Activated naive CD8-positive, alpha-beta T cell treated with anti-CD3 and anti-CD28 coated beads, Interleukin-2, amount 10 ng/mL, durations not matched to agents 7 days and 5 days (primary cell): Measurements from ENCODE around the gene BLACAT1. TPM values are rescaled to one million over a fixed set of nuclear protein-coding genes. Genes with fewer than 3 reads are reported as not detected.
"Not testable (repeated sequence)": the region's sequence is repeated elsewhere in the genome, so short reads cannot be mapped to it uniquely, and the experiment has no call there.

Experiments
- ATAC-seq: fragments of 150-1000 bp; cut with Tn5 transposase; one replicate; pipeline ENCODE4 v1.10.0; 2021; ENCODE audit warnings: low read depth, moderate library complexity
- POLR2A ChIA-PET: fragments of 350-600 bp; sonication (Branson Sonifier 250); formaldehyde crosslinking; loops from one replicate; lab custom pipeline; 2021; ENCODE audit warnings: antibody characterized with exemption; lab: Charles Lee
- DNase-seq: peaks from one replicate; pipeline ENCODE4 v3.0.0; 2021
- H3K27ac Mint-ChIP-seq: one replicate; pipeline ENCODE4 v1.8.0; 2022; ENCODE audit warnings: mild to moderate bottlenecking, mixed read lengths
- H3K27me3 Mint-ChIP-seq: one replicate; pipeline ENCODE4 v1.8.0; 2022; ENCODE audit warnings: mild to moderate bottlenecking, moderate library complexity, mixed read lengths
- H3K36me3 Mint-ChIP-seq: one replicate; pipeline ENCODE4 v1.8.0; 2021; ENCODE audit warnings: mild to moderate bottlenecking, mixed read lengths
- H3K4me1 Mint-ChIP-seq: one replicate; pipeline ENCODE4 v1.8.0; 2021; ENCODE audit warnings: mixed read lengths
- H3K4me3 Mint-ChIP-seq: one replicate; pipeline ENCODE4 v1.8.0; 2022; ENCODE audit warnings: mild to moderate bottlenecking, moderate library complexity, mixed read lengths
- H3K9me3 Mint-ChIP-seq: one replicate; pipeline ENCODE4 v1.8.0; 2021; ENCODE audit warnings: mixed read lengths
- total RNA-seq, 2 experiments: library from RNA; stranded (reverse); gene quantifications; one replicate each; pipeline ENCODE4 v1.2.3, GENCODE V29; 2021

The BLACAT1 gene
- total RNA-seq, 2 experiments from 2014 or later, result 0.51 to 0.83 TPM

DNA sequence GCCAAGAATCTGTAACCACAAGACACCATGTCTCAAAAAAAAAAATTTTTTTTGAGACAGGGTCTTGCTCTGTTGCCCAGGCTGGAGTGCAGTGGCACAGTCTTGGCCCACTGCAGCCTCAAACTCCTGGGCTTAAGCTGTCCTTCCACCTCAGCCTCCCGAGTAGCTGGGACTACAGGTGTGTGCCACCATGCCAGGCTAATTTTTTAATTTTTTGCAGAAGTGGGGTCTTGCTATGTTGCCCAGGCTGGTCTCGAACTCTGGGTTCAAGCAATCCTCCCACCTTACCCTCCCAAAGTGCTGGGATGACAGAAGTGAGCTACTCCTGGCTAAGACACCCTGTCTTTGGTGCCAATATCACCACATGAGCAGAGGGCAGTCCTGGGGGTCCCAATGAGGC lies 23.1 kb upstream of the BLACAT1 start:
- Mint-ChIP-seq H3K27me3 (peaks cover 29% of the 10 kb centered on the region), H3K9me3 (peaks cover 19% of the 10 kb centered on the region), H3K4me1 (peaks cover 27% of the 10 kb centered on the region)
- H3K4me3 Mint-ChIP-seq, H3K27ac Mint-ChIP-seq, ATAC-seq, POLR2A ChIA-PET, H3K36me3 Mint-ChIP-seq, DNase-seq: not testable (repeated sequence)

DNA sequence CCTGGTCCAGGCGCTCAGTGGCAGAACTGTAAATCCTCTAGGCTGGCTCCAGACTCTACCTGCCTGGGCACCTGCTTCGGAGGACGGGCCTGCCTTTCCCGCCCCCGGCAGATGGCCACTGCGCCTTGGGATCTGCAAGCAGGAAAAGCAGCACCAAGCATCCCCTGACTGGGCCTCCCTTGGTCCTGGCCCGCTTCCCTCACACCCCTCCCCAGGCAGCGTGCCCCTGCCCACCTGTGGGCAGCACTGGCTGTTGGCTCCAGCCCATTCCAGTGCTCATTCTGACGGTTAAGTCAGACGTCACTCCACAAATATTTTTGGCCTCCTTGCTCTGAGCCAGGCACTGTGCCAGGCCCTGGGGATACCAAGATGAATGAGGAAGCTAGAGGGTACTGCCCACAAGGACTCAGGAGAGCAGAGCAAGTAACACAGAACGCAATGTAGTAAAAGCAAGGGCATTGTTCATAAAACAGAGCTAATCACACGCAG lies 22.0 kb upstream of the BLACAT1 start:
- Mint-ChIP-seq H3K36me3 (peaks cover 7% of the 10 kb centered on the region), H3K4me1 (peaks cover 25% of the 10 kb centered on the region), H3K4me3 (no peak overlapping the region), H3K9me3 (peaks cover 19% of the 10 kb centered on the region), H3K27ac (no peak overlapping the region), H3K27me3 (peaks cover 25% of the 10 kb centered on the region)
- ATAC-seq, result no peak
- POLR2A ChIA-PET, result no interaction called here
- no peak for DNase-seq

DNA sequence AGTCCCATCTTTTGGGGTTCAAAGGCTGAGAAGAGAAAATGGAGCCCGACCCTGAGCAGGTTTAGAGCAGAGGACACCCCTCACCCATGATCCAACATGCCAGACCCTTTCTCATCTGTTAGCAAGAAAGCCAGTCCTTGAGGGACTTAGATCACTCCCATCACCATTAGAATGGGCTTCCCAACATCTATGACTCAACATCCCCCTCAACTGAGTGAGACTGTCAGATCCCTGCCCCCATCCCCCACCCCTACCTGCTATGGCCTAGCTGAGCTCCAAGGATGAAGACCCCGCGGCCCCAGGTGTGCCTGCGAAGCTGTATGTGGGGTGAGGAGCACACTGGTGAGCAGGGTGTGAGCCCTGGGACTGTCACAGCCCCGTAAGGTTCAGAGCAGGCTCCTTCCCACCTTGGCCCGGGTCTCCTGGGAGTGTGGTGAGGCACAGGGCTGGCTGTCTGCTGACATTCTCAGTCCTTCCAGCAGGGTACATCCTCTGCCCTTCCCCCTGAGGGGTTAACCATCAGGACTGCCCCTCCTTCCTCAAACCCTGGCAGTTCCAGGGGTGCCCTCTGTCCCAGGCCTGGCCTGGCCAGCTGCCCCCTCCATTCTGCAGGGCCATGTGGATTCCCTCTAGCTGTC lies 21.4 kb upstream of the BLACAT1 start:
- Mint-ChIP-seq H3K27ac (no peak overlapping the region), H3K9me3 (peaks cover 19% of the 10 kb centered on the region), H3K36me3 (peaks cover 7% of the 10 kb centered on the region), H3K4me1 (peaks cover 27% of the 10 kb centered on the region), H3K27me3 (peaks cover 24% of the 10 kb centered on the region), H3K4me3 (no peak overlapping the region)
- ATAC-seq (no peak), DNase-seq (no peak)
- POLR2A ChIA-PET, result no interaction called here

DNA sequence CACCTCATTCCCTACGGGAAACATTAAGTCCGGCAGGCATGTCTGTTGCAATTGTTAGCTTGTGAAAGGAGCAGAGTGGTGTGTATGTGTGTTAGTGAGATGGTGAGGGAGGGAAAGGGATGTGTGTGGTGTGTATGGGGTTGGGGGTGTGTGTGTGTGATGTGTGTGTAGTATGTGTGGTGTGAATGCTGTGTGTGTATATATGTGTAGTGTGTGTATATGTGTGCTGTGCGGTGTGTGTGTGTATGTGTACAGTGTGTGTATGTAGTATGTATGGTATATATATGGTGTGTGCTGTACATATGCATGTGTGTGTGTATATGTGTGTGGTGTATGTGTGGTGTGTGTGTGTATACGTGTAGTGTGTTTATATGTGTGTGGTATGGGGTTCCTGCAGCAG lies 20.8 kb upstream of the BLACAT1 start:
- ATAC-seq, result no peak
- Mint-ChIP-seq H3K9me3 (peaks cover 19% of the 10 kb centered on the region), H3K36me3 (peaks cover 7% of the 10 kb centered on the region), H3K27me3 (peaks cover 24% of the 10 kb centered on the region), H3K4me3 (no peak overlapping the region), H3K4me1 (peaks cover 21% of the 10 kb centered on the region), H3K27ac (no peak overlapping the region)
- POLR2A ChIA-PET, result no interaction called here
- DNase-seq, result no peak

DNA sequence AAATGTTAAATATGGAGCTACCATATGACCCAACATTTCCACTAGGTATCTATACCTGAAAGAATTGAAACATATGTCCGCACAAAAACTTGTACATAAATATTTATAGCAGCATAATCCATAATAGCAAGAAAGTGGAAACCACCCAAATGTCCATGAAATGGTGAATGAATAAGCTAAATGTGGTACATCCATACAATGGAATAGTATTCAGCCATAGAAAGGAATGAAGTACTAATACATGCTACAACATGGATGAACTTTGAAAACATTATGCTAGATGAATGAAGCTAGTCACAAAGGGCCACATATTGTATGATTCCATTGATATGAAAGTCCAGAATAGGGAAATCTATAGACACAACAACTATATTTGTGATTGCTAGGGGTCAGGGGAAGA lies 20.0 kb upstream of the BLACAT1 start:
- POLR2A ChIA-PET, result no interaction called here
- Mint-ChIP-seq H3K4me3 (no peak overlapping the region), H3K4me1 (peaks cover 14% of the 10 kb centered on the region), H3K36me3 (peaks cover 7% of the 10 kb centered on the region), H3K9me3 (peaks cover 19% of the 10 kb centered on the region), H3K27me3 (peaks cover 24% of the 10 kb centered on the region), H3K27ac (no peak overlapping the region)
- ATAC-seq, result no peak
- no peak for DNase-seq

DNA sequence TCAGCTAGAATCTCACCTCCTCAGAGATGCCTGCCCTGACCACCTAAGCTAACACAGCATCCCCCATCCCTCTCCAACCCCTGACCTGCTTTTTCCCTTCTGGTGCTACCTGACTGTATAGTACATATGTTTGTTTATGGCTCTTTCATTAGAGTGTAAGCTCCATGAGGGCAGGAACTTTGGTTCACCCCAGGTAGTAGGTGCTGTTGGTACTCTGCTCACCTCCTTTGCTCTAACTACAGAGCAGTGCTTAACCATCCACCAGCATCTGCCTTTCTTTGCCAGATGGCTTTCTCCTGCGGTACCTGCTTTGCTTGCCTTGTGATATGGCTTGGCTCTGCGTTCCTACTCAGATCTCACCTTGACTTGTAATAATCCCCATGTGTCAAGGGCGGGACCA lies 18.7 kb upstream of the BLACAT1 start:
- ATAC-seq, result no peak
- H3K4me1 Mint-ChIP-seq, result peaks cover 4% of the 10 kb centered on the region
- H3K27me3 Mint-ChIP-seq, result peaks cover 24% of the 10 kb centered on the region
- H3K27ac Mint-ChIP-seq, result no peak overlapping the region
- no peak overlapping the region for H3K4me3 Mint-ChIP-seq
- no peak for DNase-seq
- H3K9me3 Mint-ChIP-seq, result peaks cover 19% of the 10 kb centered on the region
- POLR2A ChIA-PET, result interaction anchor here (1.4 kb wide), 1 partner anchor 34 kb away, joined by 7 read pairs; no protein-coding TSS in a partner anchor
- H3K36me3 Mint-ChIP-seq, result peaks cover 7% of the 10 kb centered on the region

DNA sequence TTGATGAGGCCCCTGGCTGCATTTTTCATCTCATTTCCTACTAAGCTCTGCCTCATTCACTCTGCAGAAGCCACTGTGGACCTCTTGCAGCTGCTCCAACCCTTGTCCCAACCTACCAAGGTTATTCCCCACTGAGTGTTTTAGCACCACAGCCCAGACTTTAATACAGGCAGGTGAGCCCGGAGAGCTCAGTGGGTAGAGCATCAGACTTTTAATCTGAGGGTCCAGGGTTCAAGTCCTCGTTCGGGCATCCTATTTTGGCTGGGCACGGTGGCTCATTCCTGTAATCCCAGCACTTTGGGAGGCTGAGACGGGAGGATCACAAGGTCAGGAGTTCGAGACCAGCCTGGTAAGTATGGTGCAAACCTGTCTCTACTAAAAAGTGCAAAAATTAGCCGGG lies 18.1 kb upstream of the BLACAT1 start:
- H3K27ac Mint-ChIP-seq, result no peak overlapping the region
- DNase-seq (no peak), ATAC-seq (no peak)
- no peak overlapping the region for H3K4me3 Mint-ChIP-seq
- peaks cover 29% of the 10 kb centered on the region for H3K27me3 Mint-ChIP-seq
- peaks cover 3% of the 10 kb centered on the region for H3K4me1 Mint-ChIP-seq
- H3K36me3 Mint-ChIP-seq, result peaks cover 7% of the 10 kb centered on the region
- H3K9me3 Mint-ChIP-seq, result peaks cover 19% of the 10 kb centered on the region
- POLR2A ChIA-PET, result no interaction called here

DNA sequence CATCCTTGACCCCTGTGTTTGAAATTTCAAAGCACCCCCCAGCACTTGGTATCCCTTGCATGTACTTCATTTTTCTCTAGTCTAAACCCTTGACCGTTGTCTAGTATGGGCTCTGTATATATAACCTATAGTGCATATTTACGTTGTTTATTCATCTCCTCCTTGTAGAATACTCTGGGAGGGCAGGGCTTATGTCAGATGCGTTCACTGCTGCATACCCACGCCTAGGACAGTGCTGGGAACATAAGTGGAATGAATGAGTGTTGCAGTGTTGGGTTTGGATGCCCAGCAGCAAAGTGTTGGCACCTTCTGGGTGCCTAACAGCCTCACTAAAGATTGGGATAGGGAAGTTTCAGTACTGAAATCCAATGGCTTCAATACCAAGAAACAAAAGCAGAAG lies 17.6 kb upstream of the BLACAT1 start:
- Mint-ChIP-seq H3K36me3 (peaks cover 7% of the 10 kb centered on the region), H3K4me1 (peaks cover 3% of the 10 kb centered on the region), H3K27me3 (peaks cover 29% of the 10 kb centered on the region), H3K4me3 (no peak overlapping the region), H3K27ac (no peak overlapping the region), H3K9me3 (peaks cover 19% of the 10 kb centered on the region)
- POLR2A ChIA-PET, result no interaction called here
- ATAC-seq (no peak), DNase-seq (no peak)

DNA sequence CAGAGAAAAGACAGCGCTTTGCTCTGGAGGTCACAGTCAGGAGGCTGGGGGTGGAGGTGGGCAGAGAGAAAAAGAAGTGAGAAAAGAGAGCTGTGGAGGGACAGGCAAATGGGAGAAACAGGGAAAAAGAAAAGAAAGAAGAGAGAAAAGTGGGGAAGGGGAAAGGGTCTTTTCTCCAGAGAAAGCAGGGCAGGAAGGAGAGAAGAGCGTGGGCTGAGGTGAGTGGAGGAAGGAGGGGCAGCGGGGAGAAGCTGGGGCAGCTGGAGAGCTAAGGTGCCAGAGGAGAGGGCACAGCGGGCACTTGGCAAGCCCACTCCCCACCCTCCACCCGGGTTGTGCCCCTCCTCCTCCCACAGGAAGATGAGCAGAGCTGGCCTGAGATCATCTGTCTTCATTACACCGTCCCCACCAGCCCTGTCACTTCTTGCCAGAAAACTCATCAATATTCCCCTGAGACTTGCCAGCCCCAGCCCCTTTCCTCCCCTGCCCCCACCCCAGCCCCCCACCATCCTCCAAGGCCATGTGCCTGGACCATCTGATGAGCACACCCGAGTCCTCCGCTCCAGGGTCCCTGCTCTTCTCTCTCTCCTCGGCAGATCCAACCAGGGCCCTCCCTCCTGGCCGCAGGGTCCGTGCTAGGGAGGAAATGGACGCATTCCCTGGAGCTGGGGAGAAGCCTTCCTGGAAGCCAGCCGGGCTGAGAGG lies 17.0 kb upstream of the BLACAT1 start:
- H3K27ac Mint-ChIP-seq, result no peak overlapping the region
- POLR2A ChIA-PET, result no interaction called here
- peaks cover 29% of the 10 kb centered on the region for H3K27me3 Mint-ChIP-seq
- H3K9me3 Mint-ChIP-seq, result peaks cover 19% of the 10 kb centered on the region
- peaks cover 3% of the 10 kb centered on the region for H3K4me1 Mint-ChIP-seq
- peaks cover 7% of the 10 kb centered on the region for H3K36me3 Mint-ChIP-seq
- DNase-seq, result no peak
- H3K4me3 Mint-ChIP-seq, result no peak overlapping the region
- no peak for ATAC-seq

DNA sequence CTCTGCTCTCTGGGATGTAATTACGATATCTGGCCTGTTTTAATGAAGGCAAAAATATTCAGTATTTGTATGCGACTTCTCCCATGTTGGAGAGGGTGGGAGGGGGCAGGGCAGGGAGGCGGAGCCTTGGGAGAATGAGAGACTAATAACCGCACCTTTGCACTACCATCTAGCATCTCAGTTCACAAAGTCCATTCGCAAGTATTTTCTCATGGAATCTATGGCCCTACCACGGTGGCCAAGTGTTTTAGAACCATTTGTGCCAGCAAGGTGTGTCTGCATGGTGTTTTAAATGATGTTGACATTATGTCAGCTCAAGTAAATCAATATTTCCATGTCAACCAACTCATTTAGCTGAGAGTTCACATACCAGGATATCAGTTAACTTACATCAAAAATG lies 14.3 kb upstream of the BLACAT1 start:
- no peak overlapping the region for H3K4me3 Mint-ChIP-seq
- DNase-seq (no peak), ATAC-seq (no peak)
- H3K27me3 Mint-ChIP-seq, result peaks cover 45% of the 10 kb centered on the region
- H3K27ac Mint-ChIP-seq, result no peak overlapping the region
- H3K36me3 Mint-ChIP-seq, result peaks cover 7% of the 10 kb centered on the region
- peaks cover 7% of the 10 kb centered on the region for H3K9me3 Mint-ChIP-seq
- POLR2A ChIA-PET, result no interaction called here
- H3K4me1 Mint-ChIP-seq, result peaks cover 3% of the 10 kb centered on the region

DNA sequence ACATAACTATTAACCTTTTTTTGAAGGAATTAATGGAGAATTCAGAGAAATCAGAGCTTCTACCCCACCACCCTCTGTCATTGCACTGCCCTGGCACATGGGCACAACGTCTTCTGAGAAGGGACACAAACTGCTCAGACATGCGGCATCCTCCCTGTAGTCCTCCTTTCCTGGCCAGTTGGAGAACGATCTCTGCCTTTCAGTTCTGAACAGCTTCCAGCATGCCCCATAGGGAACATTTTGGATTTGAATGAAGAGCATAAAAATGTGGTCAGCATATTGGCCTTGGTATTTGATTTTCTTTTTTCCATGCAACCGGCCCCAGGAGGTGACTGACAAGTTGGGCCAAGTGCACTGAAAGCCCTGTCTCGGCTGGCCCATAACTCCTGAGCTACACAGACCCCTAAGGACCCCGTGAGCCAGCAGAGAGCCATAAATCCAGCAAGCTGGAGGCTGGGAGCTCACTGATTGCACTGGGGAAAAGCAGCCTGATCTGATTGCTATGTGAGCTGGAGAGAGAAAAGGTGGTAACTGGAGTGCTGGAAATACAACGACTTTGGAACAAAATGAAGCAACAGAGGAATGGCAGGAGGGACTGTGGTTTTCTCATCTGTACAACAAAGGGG lies 10.9 kb upstream of the BLACAT1 start:
- no peaks in the 10 kb centered on the region for H3K36me3 Mint-ChIP-seq
- POLR2A ChIA-PET, result no interaction called here
- no peaks in the 10 kb centered on the region for H3K9me3 Mint-ChIP-seq
- no peaks in the 10 kb centered on the region for H3K4me1 Mint-ChIP-seq
- DNase-seq (no peak), ATAC-seq (no peak)
- H3K27me3 Mint-ChIP-seq, result peaks cover 21% of the 10 kb centered on the region
- no peak overlapping the region for H3K4me3 Mint-ChIP-seq
- H3K27ac Mint-ChIP-seq, result no peak overlapping the region

DNA sequence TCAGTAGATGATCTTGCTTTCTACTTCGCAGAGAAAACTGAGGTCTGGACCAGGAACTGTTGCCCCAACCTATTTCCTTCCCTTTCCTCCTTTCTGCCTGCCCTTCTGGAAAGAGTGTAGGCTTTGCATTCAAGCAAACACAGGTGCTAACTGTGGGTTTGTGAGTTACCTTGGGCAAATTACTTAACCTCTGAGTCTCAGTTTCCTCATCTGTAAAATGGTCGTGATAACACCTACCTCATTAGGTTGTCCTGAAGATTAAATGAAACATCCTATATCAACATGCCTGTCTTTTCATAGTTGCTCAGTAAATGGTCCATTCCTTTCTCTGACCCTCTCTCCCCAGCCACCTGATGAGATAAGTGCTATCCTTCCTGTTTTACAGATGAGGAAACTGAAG lies 9.5 kb upstream of the BLACAT1 start:
- peaks cover 30% of the 10 kb centered on the region for H3K27me3 Mint-ChIP-seq
- no peak for DNase-seq
- H3K36me3 Mint-ChIP-seq, result no peaks in the 10 kb centered on the region
- ATAC-seq, result no peak
- H3K4me3 Mint-ChIP-seq, result no peak overlapping the region
- H3K27ac Mint-ChIP-seq, result no peak overlapping the region
- POLR2A ChIA-PET, result no interaction called here
- H3K4me1 Mint-ChIP-seq, result no peaks in the 10 kb centered on the region
- no peaks in the 10 kb centered on the region for H3K9me3 Mint-ChIP-seq

DNA sequence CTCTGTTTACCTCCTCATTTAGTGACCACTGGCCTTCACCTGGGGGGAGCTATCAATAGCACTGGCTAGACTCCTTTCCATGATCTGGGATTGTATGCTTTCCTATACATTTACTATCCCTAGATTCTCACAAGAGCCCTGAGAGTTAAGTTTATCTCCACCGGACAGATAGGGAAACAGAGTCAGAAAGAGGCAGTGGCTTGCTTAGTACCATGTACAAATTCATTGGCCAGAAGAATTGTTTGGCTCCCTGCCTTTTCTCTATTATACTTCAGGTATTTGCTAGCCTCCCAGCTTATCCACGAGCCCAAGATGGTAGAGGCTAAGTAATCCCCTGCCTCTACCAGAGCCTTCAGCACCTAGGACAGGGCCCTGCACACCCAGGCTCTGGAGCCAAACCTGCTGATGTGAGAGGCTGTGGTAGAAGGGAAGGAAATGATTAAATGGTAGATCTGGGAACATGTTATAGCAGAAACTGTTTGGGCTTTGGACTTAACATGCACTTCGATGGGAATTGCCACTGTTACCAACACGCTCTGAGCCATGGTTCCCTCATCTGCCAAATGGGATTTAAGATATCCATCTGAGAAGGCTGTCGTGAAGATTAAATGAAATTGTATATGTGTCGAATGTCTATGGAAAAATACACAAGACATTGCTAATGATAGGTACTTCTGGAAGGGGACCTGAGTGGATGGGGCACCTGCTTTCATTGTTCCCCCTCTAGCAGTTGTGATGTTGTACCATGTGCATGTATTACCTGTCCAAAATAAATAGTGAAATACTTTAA lies 3.1 kb upstream of the BLACAT1 start:
- Mint-ChIP-seq H3K9me3 (no peaks in the 10 kb centered on the region), H3K36me3 (no peaks in the 10 kb centered on the region), H3K4me1 (peaks cover 9% of the 10 kb centered on the region), H3K27ac (no peak overlapping the region), H3K4me3 (no peak overlapping the region), H3K27me3 (peaks cover 64% of the 10 kb centered on the region)
- DNase-seq (peak; percentile 48), ATAC-seq (peak; percentile 62)
- POLR2A ChIA-PET, result interaction anchor here (1.4 kb wide), 1 partner anchor 18 kb away, joined by 4 read pairs; no protein-coding TSS in a partner anchor
